H1 (cell line): ENCODE data around the gene MSANTD2. TPM values are rescaled to one million over a fixed set of nuclear protein-coding genes. Genes with fewer than 3 reads are reported as not detected.

Source experiments
- CTCF ChIA-PET: fragments of 300-600 bp; sonication (Branson Sonifier 250); formaldehyde crosslinking; loops from one replicate; lab custom pipeline; 2021; ENCODE audit not compliant: partially characterized antibody; lab: Charles Lee
- POLR2A ChIA-PET: fragments of 300-600 bp; sonication (Branson Sonifier 250); formaldehyde crosslinking; loops from one replicate; lab custom pipeline; 2021; ENCODE audit warnings: inconsistent platforms; ENCODE audit not compliant: partially characterized antibody; lab: Charles Lee
- DNase-seq, 2 experiments: peaks; one replicate each; pipeline versions ENCODE4 v3.0.0 to v3.0.0-alpha.2; 2010 to 2022; ENCODE audit warnings: low spot score in 2 of 2, low read depth in 1 of 2, mixed read lengths in 1 of 2
- FAIRE-seq: peaks from 2 replicates; lab custom pipeline; 2011; peaks lifted over from hg19 to GRCh38; lab: Jason Lieb, UNC
- H2AFZ ChIP-seq: 2 replicates; pipeline ENCODE4 v1.8.1; 2012; ENCODE audit warnings: low read length, inconsistent platforms
- H2AK5ac ChIP-seq: 2 replicates; pipeline ENCODE4 v1.6.1; 2013; ENCODE audit warnings: low read depth, low read length
- H2BK120ac ChIP-seq: replicated peaks from 2 replicates; pipeline ENCODE3; 2013; ENCODE audit warnings: low read depth, low read length, inconsistent platforms
- H2BK12ac ChIP-seq: 2 replicates; pipeline ENCODE4 v1.6.1; 2013; ENCODE audit warnings: low read depth, low read length
- H2BK15ac ChIP-seq: 2 replicates; pipeline ENCODE4 v1.6.1; 2013; ENCODE audit warnings: low read length
- H2BK20ac ChIP-seq: 2 replicates; pipeline ENCODE4 v1.6.1; 2013; ENCODE audit warnings: low read length
- H2BK5ac ChIP-seq: 2 replicates; pipeline ENCODE4 v1.6.1; 2013; ENCODE audit warnings: low read depth, low read length
- H3K14ac ChIP-seq: 2 replicates; pipeline ENCODE4 v1.6.1; 2013; ENCODE audit warnings: inconsistent platforms; ENCODE audit not compliant: insufficient read length
- H3K18ac ChIP-seq: 2 replicates; pipeline ENCODE4 v1.6.1; 2013; ENCODE audit warnings: low read length; ENCODE audit errors: extremely low read depth
- H3K23ac ChIP-seq: 2 replicates; pipeline ENCODE4 v1.6.1; 2013; ENCODE audit warnings: inconsistent platforms; ENCODE audit not compliant: insufficient read length
- H3K23me2 ChIP-seq: 2 replicates; pipeline ENCODE4 v1.6.1; 2013; ENCODE audit warnings: low read depth, low read length
- H3K27ac ChIP-seq: 2 replicates; pipeline ENCODE4 v1.6.1; 2011; ENCODE audit warnings: low read depth, low read length, inconsistent platforms
- H3K27me3 ChIP-seq, 4 experiments: replicated peaks in 1 of 4; 1 replicate in 1 of 4; 2 replicates in 3 of 4; pipeline versions ENCODE4 v1.6.1 to v1.8.1; 2011 to 2013; ENCODE audit warnings: low read length in 3 of 4, mild to moderate bottlenecking in 3 of 4, inconsistent platforms in 2 of 4, mixed read lengths in 2 of 4, moderate library complexity in 1 of 4; ENCODE audit not compliant: control insufficient read depth in 3 of 4, insufficient read depth in 3 of 4; ENCODE audit errors: extremely low read depth in 1 of 4
- H3K36me3 ChIP-seq, 4 experiments: 2 replicates each; pipeline versions ENCODE4 v1.6.1 to v1.8.1; 2011 to 2013; ENCODE audit warnings: mild to moderate bottlenecking in 4 of 4, low read length in 3 of 4, moderate library complexity in 2 of 4, control low read depth in 1 of 4, inconsistent platforms in 1 of 4; ENCODE audit not compliant: insufficient read depth in 4 of 4, control insufficient read depth in 2 of 4
- H3K4ac ChIP-seq: replicated peaks from 2 replicates; pipeline ENCODE3; 2013; ENCODE audit warnings: low read length, low read depth, mixed read lengths, inconsistent platforms; ENCODE audit not compliant: insufficient read length
- H3K4me1 ChIP-seq, 4 experiments: replicated peaks in 1 of 4; 1 replicate in 1 of 4; 2 replicates in 3 of 4; pipeline versions ENCODE4 v1.6.1 to v1.8.1; 2011 to 2013; ENCODE audit warnings: low read length in 3 of 4, inconsistent platforms in 2 of 4, mixed read lengths in 1 of 4; ENCODE audit not compliant: insufficient read depth in 4 of 4, control insufficient read depth in 3 of 4
- H3K4me2 ChIP-seq, 2 experiments: 2 replicates each; pipeline versions ENCODE4 v1.6.1 to v1.8.1; 2011 to 2013; ENCODE audit warnings: low read depth in 2 of 2, low read length in 2 of 2, control low read depth in 1 of 2, inconsistent platforms in 1 of 2, mild to moderate bottlenecking in 1 of 2; ENCODE audit not compliant: insufficient read depth in 1 of 2
- H3K4me3 ChIP-seq, 4 experiments: fragments of 200-600, 300-600 bp in 1 of 4; sonication (generic), shearing (Covaris generic), sonication (Bioruptor Twin) in 1 of 4; 2 replicates each; pipeline versions ENCODE4 v1.5.1 to v1.8.1; 2011 to 2016; ENCODE audit warnings: low read length in 4 of 4, low read depth in 3 of 4, control low read depth in 2 of 4, inconsistent platforms in 2 of 4, mild to moderate bottlenecking in 2 of 4, mixed read lengths in 1 of 4, moderate library complexity in 1 of 4; ENCODE audit not compliant: insufficient read depth in 2 of 4; ENCODE audit errors: extremely low read depth in 1 of 4
- H3K56ac ChIP-seq: replicated peaks from 2 replicates; pipeline ENCODE3; 2013; ENCODE audit warnings: low read depth, mild to moderate bottlenecking, mixed read lengths, low read length, inconsistent platforms; ENCODE audit not compliant: insufficient read length
- H3K79me1 ChIP-seq: 2 replicates; pipeline ENCODE4 v1.6.1; 2013; ENCODE audit warnings: low read depth, low read length, control low read depth
- H3K79me2 ChIP-seq, 2 experiments: 2 replicates each; pipeline versions ENCODE4 v1.6.1 to v1.8.1; 2012 to 2013; ENCODE audit warnings: low read length in 2 of 2, mild to moderate bottlenecking in 2 of 2, inconsistent platforms in 1 of 2; ENCODE audit not compliant: insufficient read depth in 2 of 2, control insufficient read depth in 1 of 2
- H3K9ac ChIP-seq, 4 experiments: replicated peaks in 1 of 4; 1 replicate in 1 of 4; 2 replicates in 3 of 4; pipeline versions ENCODE4 v1.6.1 to v1.8.1; 2011 to 2013; ENCODE audit warnings: low read depth in 3 of 4, low read length in 3 of 4, control low read depth in 2 of 4, mild to moderate bottlenecking in 2 of 4, moderate library complexity in 2 of 4, inconsistent platforms in 1 of 4; ENCODE audit errors: extremely low read depth in 1 of 4
- H3K9me3 ChIP-seq, 2 experiments: 2 replicates each; pipeline versions ENCODE4 v1.6.1 to v1.8.1; 2012 to 2013; ENCODE audit warnings: mild to moderate bottlenecking in 2 of 2, moderate library complexity in 2 of 2, control low read depth in 1 of 2, inconsistent platforms in 1 of 2, low read depth in 1 of 2, low read length in 1 of 2, mixed read lengths in 1 of 2; ENCODE audit not compliant: insufficient read depth in 2 of 2
- H4K20me1 ChIP-seq, 2 experiments: replicated peaks in 1 of 2; 2 replicates each; pipeline versions ENCODE3 to v1.8.1; 2011 to 2013; ENCODE audit warnings: inconsistent platforms in 2 of 2, low read length in 2 of 2, mild to moderate bottlenecking in 1 of 2; ENCODE audit not compliant: insufficient read depth in 2 of 2, control insufficient read depth in 1 of 2
- H4K5ac ChIP-seq: 2 replicates; pipeline ENCODE4 v1.6.1; 2013; ENCODE audit warnings: low read length, low read depth, mixed read lengths, inconsistent platforms; ENCODE audit not compliant: insufficient read length
- H4K8ac ChIP-seq: 2 replicates; pipeline ENCODE4 v1.8.0; 2013; ENCODE audit warnings: mild to moderate bottlenecking, moderate library complexity, low read length, inconsistent platforms; ENCODE audit not compliant: insufficient read depth; ENCODE audit errors: extremely low read depth
- H4K91ac ChIP-seq: replicated peaks from 2 replicates; pipeline ENCODE3; 2013; ENCODE audit warnings: low read length, mixed read lengths, inconsistent platforms; ENCODE audit not compliant: insufficient read length
- EZH2 ChIP-seq: fragments of 200-600 bp; sonication (generic); IDR thresholded peaks from 2 replicates; pipeline ENCODE4 v1.7.1; 2012; ENCODE audit warnings: low read depth, mild to moderate bottlenecking, moderate library complexity, low read length, inconsistent platforms; ENCODE audit not compliant: severe bottlenecking
- HDAC6 ChIP-seq: IDR thresholded peaks from one replicate; pipeline ENCODE4 v1.7.1; 2012; ENCODE audit warnings: low read depth, mild to moderate bottlenecking, inconsistent platforms, low read length, moderate library complexity
- NRF1 ChIP-seq: IDR thresholded peaks from 2 replicates; pipeline ENCODE4 v1.6.1; 2011; ENCODE audit warnings: mild to moderate bottlenecking, low read depth, low read length, improper control_type of control experiment
- WGBS, 2 experiments: shearing (Covaris generic) in 1 of 2; methylation state at CpG; one replicate each; pipeline versions ENCODE4 v1.1.6 to v1.1.7; 2013 to 2015; ENCODE audit warnings: low lambda C conversion rate in 2 of 2, mixed read lengths in 2 of 2, inconsistent platforms in 1 of 2, low coverage in 1 of 2, missing lambda C conversion rate in 1 of 2; ENCODE audit not compliant: insufficient replicate concordance in 2 of 2, insufficient coverage in 1 of 2, insufficient read length in 1 of 2; ENCODE audit errors: extremely low coverage in 1 of 2, missing lambda C conversion rate in 1 of 2; 5-methylcytosine and 5-hydroxymethylcytosine counted together
- polyA plus RNA-seq, 7 experiments: library from polyadenylated mRNA; depleted of rRNA in 3 of 7; stranded (reverse) in 5 of 7; unstranded in 2 of 7; fragments of >200 nt in 5 of 7; fragments of 200-250 nt in 2 of 7; gene quantifications; 1 replicate in 5 of 7; 2 replicates in 1 of 7; 4 replicates in 1 of 7; pipeline versions ENCODE4 v1.2.1 to v1.2.3, GENCODE V29; 2011 to 2013; ENCODE audit warnings: missing spikeins in 2 of 7, mixed read lengths in 2 of 7
- total RNA-seq: library from RNA; stranded (reverse); fragmentation: NEBNext Ultra II Directional; extraction: Animal tissue kit (Norgen Biotek cat#: 25700); gene quantifications from 2 replicates; pipeline ENCODE4 v1.2.1, GENCODE V29; 2021
- TF ChIP-seq, protein P1 (sequence below): IDR thresholded peaks from 2 replicates; pipeline ENCODE4 v1.6.1; 2011; ENCODE audit warnings: low read length, improper control_type of control experiment
- TF ChIP-seq, protein P2 (sequence below): IDR thresholded peaks from 2 replicates; pipeline ENCODE4 v1.6.1; 2012; ENCODE audit warnings: low read length, inconsistent platforms

Gene MSANTD2
- total and polyA plus RNA-seq, 2 of the 8 experiments (the other 6 are each of a cell fraction or from before 2014, with no cell fraction given), result 8.2 to 15.9 TPM

GRCh38 chr11:124754309-124754708 is 45.9 kb downstream of the MSANTD2 start:
- Histone ChIP-seq H4K20me1 (peaks cover 10 to 17% of the 10 kb centered on the region in 2 experiments), H3K23ac (no peak overlapping the region), H4K91ac (no peak overlapping the region), H3K4ac (no peak overlapping the region), H3K14ac (no peak overlapping the region), H2BK15ac (peak overlapping the region; percentile 61; the same call in 1 of the 2 replicates), H3K79me1 (no peaks in the 10 kb centered on the region), H3K18ac (no peak overlapping the region), H2BK12ac (0 out of 2 replicates have a peak overlapping the region, but pooled peaks have one; percentile 9), H2AFZ (no peak overlapping the region), H2AK5ac (no peak overlapping the region; the same call in 1 of the 2 replicates), H3K79me2 (no peaks in the 10 kb centered on the region), H3K9me3 (no peaks in the 10 kb centered on the region), H2BK20ac (no peak overlapping the region), H3K9ac (no peak overlapping the region), H3K4me2 (no peak overlapping the region), H3K36me3 (peaks cover 0 to 1% (median 0%) of the 10 kb centered on the region in 4 experiments; a peak in 1 of 8 replicates), H3K4me1 (peaks cover 6 to 40% (median 16%) of the 10 kb centered on the region in 4 experiments), H4K8ac (no peak overlapping the region), H3K27ac (no peak overlapping the region), H4K5ac (no peak overlapping the region), H3K23me2 (peaks cover 5% of the 10 kb centered on the region; the same call in 1 of the 2 replicates), H3K56ac (no peak overlapping the region), H2BK5ac (no peak overlapping the region), H2BK120ac (no peak overlapping the region), H3K27me3 (peaks cover 89 to 100% (median 96%) of the 10 kb centered on the region in 4 experiments), H3K4me3 (no peak overlapping the region)
- POLR2A ChIA-PET, result interaction anchor here (1.6 to 3.1 kb wide), 2 partner anchors 9 to 11 kb away, joined by 4 to 13 read pairs; no protein-coding TSS in a partner anchor
- CTCF ChIA-PET, result interaction anchor here (0.9 to 28.0 kb wide), 7 partner anchors 15 to 112 kb away, joined by 3 to 382 read pairs (median 7); partner anchors contain the start of genes NRGN and ROBO3
- TF ChIP-seq EZH2 (no peak), NRF1 (no peak), HDAC6 (no peak)
- TF ChIP-seq, protein P1, sequence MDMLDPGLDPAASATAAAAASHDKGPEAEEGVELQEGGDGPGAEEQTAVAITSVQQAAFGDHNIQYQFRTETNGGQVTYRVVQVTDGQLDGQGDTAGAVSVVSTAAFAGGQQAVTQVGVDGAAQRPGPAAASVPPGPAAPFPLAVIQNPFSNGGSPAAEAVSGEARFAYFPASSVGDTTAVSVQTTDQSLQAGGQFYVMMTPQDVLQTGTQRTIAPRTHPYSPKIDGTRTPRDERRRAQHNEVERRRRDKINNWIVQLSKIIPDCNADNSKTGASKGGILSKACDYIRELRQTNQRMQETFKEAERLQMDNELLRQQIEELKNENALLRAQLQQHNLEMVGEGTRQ, result no peak
- TF ChIP-seq, protein P2, sequence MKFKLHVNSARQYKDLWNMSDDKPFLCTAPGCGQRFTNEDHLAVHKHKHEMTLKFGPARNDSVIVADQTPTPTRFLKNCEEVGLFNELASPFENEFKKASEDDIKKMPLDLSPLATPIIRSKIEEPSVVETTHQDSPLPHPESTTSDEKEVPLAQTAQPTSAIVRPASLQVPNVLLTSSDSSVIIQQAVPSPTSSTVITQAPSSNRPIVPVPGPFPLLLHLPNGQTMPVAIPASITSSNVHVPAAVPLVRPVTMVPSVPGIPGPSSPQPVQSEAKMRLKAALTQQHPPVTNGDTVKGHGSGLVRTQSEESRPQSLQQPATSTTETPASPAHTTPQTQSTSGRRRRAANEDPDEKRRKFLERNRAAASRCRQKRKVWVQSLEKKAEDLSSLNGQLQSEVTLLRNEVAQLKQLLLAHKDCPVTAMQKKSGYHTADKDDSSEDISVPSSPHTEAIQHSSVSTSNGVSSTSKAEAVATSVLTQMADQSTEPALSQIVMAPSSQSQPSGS, result no peak
- FAIRE-seq (no peak), DNase-seq (no peak)
- WGBS, 2 experiments, result 71% methylated on average over 3 of the region's 4 CpGs; no CpG with 5 or more reads in 1 of the 2 experiments
